Right lobe of liver (tissue), 6 donors: Measurements from ENCODE around the gene ATP1B2. TPM values are rescaled to one million over a fixed set of nuclear protein-coding genes. Genes with fewer than 3 reads are reported as not detected.
"Not testable (repeated sequence)": the region's sequence is repeated elsewhere in the genome, so short reads cannot be mapped to it uniquely, and the experiment has no call there.

Experiments used
- ATAC-seq, 4 donors: fragments of 200-7000 bp; cut with Tn5 transposase; one replicate each; pipeline ENCODE4 v1.9.1; 2020; ENCODE audit warnings: mild to moderate bottlenecking in 4 of 4, moderate library complexity in 4 of 4
- DNase-seq, 3 donors: peaks; one replicate each; pipeline ENCODE4 v3.0.0-alpha.2; 2020
- H3K27ac ChIP-seq, 3 donors: fragments of 200-600 bp; one replicate each; pipeline ENCODE4 v1.8.0; 2022
- H3K27me3 ChIP-seq, 2 donors: fragments of 200-600 bp; one replicate each; pipeline ENCODE4 v1.8.0; 2022
- H3K36me3 ChIP-seq, 4 donors: fragments of 200-600 bp; sonication (generic) in 1 of 4; one replicate each; pipeline versions ENCODE4 v1.5.1 to v1.8.0; 2017 to 2022; ENCODE audit warnings: control low read depth in 1 of 4
- H3K4me1 ChIP-seq, 4 donors: fragments of 200-600 bp; sonication (generic) in 1 of 4; one replicate each; pipeline versions ENCODE4 v1.5.1 to v1.8.0; 2017 to 2022; ENCODE audit warnings: control low read depth in 1 of 4
- H3K4me3 ChIP-seq, 3 donors: fragments of 200-600 bp; one replicate each; pipeline ENCODE4 v1.8.0; 2022
- H3K9me3 ChIP-seq, 4 donors: fragments of 200-600 bp; sonication (generic) in 1 of 4; one replicate each; pipeline versions ENCODE4 v1.5.1 to v1.8.0; 2017 to 2022; ENCODE audit warnings: control low read depth in 1 of 4
- POLR2A ChIP-seq: fragments of 450-650 bp; IDR thresholded peaks from one replicate; pipeline ENCODE4 v1.6.1; 2017; ENCODE audit warnings: antibody characterized with exemption, mild to moderate bottlenecking
- WGBS: methylation state at CpG from one replicate; pipeline ENCODE4 v1.1.6; 2018; ENCODE audit warnings: low coverage, low lambda C conversion rate; ENCODE audit not compliant: insufficient coverage; ENCODE audit errors: missing lambda C conversion rate; 5-methylcytosine and 5-hydroxymethylcytosine counted together
- intact Hi-C, 2 donors: fragments of 100-400 bp; cut with DNase I; formaldehyde crosslinking; loops; one replicate each; pipeline versions ENCODE4 v1.11.2 to v1.14.1; 2022
- total RNA-seq, 6 experiments: library from RNA; depleted of rRNA in 2 of 6; stranded (reverse); fragments of >200 nt in 2 of 6; fragmentation: NEBNext Ultra II Directional in 3 of 6; extraction: Animal tissue kit (Norgen Biotek cat#: 25700) in 3 of 6; gene quantifications; one replicate each; pipeline versions ENCODE4 v1.1.0 to v1.2.4, GENCODE V29; 2016 to 2023
- TF ChIP-seq, protein P1 (sequence below), 4 donors: fragments of 200-600 bp in 3 of 4; fragments of 450-650 bp in 1 of 4; IDR thresholded peaks; one replicate each; pipeline versions ENCODE4 v1.5.1 to v1.8.0; 2016 to 2022; ENCODE audit warnings: antibody characterized with exemption in 4 of 4, mild to moderate bottlenecking in 2 of 4
- donor health status: DM: no; HTN: yes; CAD: no.
- donor health status: DM: no; HTN: no; CAD: no.
- donor health status: DM: no; HTN: no; CAD: no.
- donor health status: DM: no; HTN: yes; CAD: no.
- donor health status: DM: no; HTN: yes; CAD: no.

The ATP1B2 gene
- total RNA-seq, 6 experiments from 2014 or later: 0.43 to 1.7 (median 0.91) TPM

DNA sequence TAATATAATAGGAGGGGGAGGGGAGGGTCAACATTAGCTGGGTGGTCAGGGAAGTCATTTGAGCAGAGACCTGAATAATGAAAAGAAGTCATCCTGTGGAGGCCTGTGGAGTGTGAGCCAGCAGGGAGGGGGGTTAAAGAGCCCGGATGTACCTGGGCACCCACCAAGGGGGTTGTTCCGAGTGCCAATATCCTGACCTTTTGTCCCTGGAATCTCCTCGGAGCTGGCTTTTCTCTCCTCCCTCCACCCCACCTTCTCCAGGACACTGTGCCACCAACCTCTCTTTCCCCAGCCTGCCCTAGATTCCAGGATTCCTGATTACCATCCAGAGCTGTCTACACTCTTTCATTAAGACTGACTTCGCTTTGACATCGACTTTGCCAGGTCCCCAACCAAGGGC is 14.6 kb upstream of the ATP1B2 start:
- no peak overlapping the region for H3K4me3 ChIP-seq
- no peaks in the 10 kb centered on the region for H3K9me3 ChIP-seq
- H3K27me3 ChIP-seq: no peaks in the 10 kb centered on the region
- ATAC-seq: no peak
- no peaks in the 10 kb centered on the region for H3K36me3 ChIP-seq
- no peak for DNase-seq
- intact Hi-C loops: loop anchor here (10.0 kb wide), 1 partner anchor 49 kb away; the partner anchor contains the start of genes TP53 (in 2 of the 2) and WRAP53 (in 2 of the 2)
- TF ChIP-seq, protein P1, sequence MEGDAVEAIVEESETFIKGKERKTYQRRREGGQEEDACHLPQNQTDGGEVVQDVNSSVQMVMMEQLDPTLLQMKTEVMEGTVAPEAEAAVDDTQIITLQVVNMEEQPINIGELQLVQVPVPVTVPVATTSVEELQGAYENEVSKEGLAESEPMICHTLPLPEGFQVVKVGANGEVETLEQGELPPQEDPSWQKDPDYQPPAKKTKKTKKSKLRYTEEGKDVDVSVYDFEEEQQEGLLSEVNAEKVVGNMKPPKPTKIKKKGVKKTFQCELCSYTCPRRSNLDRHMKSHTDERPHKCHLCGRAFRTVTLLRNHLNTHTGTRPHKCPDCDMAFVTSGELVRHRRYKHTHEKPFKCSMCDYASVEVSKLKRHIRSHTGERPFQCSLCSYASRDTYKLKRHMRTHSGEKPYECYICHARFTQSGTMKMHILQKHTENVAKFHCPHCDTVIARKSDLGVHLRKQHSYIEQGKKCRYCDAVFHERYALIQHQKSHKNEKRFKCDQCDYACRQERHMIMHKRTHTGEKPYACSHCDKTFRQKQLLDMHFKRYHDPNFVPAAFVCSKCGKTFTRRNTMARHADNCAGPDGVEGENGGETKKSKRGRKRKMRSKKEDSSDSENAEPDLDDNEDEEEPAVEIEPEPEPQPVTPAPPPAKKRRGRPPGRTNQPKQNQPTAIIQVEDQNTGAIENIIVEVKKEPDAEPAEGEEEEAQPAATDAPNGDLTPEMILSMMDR (IDR thresholded peaks at IDR 0.05): no peak
- TF ChIP-seq POLR2A: no peak
- H3K27ac ChIP-seq: no peak overlapping the region
- 59% methylated on average over 5 of the region's 5 CpGs for WGBS
- peaks cover 0 to 23% (median 8%) of the 10 kb centered on the region in 4 donors for H3K4me1 ChIP-seq

DNA sequence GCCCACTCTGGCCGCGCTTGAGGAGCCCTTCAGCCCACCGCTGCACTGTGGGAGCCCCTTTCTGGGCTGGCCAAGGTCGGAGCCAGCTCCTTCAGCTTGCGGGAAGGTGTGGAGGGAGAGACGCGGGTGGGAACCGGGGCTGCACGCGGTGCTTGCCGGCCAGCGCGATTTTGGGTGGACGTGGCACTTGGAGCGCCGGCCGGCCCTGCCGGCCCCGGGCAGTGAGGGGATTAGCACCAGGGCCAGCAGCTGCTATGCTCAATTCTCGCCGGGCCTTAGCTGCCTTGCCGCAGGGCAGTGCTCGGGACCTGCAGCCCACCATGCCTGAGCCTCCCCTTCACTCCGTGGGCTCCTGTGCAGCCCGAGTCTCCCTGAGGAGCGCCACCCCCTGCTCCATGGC is 9.9 kb upstream of the ATP1B2 start:
- no CpG with 5 or more reads among the region's 26 CpGs for WGBS
- no peaks in the 10 kb centered on the region for H3K9me3 ChIP-seq
- intact Hi-C loops: no loop called here
- no peak for ATAC-seq
- no peak for DNase-seq
- H3K27me3 ChIP-seq: no peaks in the 10 kb centered on the region
- TF ChIP-seq POLR2A: no peak
- TF ChIP-seq, protein P1 (IDR thresholded peaks at IDR 0.05): no peak
- H3K27ac ChIP-seq: no peak overlapping the region
- H3K4me3 ChIP-seq: no peak overlapping the region
- no peaks in the 10 kb centered on the region for H3K36me3 ChIP-seq
- H3K4me1 ChIP-seq: no peaks in the 10 kb centered on the region

DNA sequence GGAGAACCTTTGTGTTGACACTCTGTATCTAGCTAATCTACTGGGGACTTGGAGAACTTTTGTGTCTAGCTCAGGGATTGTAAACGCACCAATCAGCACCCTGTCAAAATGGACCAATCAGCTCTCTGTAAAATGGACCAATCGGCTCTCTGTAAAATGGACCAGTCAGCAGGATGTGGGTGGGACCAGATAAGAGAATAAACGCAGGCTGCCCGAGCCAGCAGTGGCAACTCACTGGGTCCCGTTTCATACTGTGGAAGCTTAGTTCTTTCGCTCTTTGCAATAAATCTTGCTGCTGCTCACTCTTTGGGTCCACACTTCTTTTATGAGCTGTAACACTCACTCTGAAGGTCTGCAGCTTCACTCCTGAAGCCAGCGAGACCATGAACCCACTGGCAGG is 9.1 kb upstream of the ATP1B2 start:
- not testable (repeated sequence) for ATAC-seq

DNA sequence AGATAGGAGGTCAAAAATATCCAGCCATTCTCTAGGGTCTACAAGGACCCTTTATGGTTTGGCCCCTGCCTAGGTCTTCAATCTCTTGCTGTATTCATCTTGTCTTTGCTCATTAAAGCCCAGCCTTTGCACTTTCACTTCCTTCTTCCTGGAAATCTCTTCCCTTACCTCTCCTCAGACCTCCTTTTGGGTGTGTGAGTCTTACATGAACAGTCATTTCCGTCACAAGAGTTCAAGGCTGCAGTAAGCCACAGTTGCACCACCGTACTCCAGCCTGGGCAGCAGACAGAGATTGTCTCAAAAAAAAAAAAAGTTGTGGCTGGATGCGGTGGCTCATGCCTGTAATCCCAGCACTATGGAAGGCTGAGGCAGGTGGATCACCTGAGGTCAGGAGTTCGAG is 6.0 kb upstream of the ATP1B2 start:
- WGBS: 43% methylated on average over 4 of the region's 4 CpGs
- H3K9me3 ChIP-seq: no peaks in the 10 kb centered on the region
- no peak for DNase-seq
- H3K4me1 ChIP-seq: no peaks in the 10 kb centered on the region
- TF ChIP-seq, protein P1 (IDR thresholded peaks at IDR 0.05): no peak
- no peak for TF ChIP-seq POLR2A
- H3K4me3 ChIP-seq: no peak overlapping the region
- no peaks in the 10 kb centered on the region for H3K36me3 ChIP-seq
- no peaks in the 10 kb centered on the region for H3K27me3 ChIP-seq
- no peak overlapping the region for H3K27ac ChIP-seq
- no peak for ATAC-seq
- intact Hi-C loops: no loop called here

More for the DNA sequence above, 9.1 kb upstream of the ATP1B2 start:
- H3K4me1 ChIP-seq, H3K27me3 ChIP-seq, H3K9me3 ChIP-seq, H3K27ac ChIP-seq, intact Hi-C loops, H3K4me3 ChIP-seq, DNase-seq, H3K36me3 ChIP-seq: not testable (repeated sequence)
- 51% methylated on average over 5 of the region's 7 CpGs for WGBS

DNA sequence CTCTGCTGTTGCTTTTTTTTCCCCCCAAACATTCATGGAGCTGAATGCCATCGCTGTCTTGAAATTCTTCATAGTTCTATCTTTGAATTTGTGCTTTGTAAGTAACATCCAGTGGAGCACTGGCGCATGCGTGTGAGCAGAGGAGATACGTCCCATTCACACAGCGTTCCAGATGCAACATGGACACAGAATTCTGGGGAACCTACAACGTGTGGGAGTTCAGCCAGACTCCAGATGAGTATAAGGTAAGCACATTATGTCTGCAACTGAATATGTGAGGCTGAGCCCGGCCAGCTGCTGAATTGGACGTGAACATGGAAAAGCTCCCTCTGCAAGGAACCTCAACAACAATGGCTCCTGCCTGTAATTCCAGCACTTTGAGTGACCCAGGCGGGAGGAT is 4.3 kb upstream of the ATP1B2 start:
- Histone ChIP-seq H3K4me3 (no peak overlapping the region), H3K27ac (no peak overlapping the region), H3K4me1 (peaks cover 0 to 12% (median 4%) of the 10 kb centered on the region in 4 donors), H3K9me3 (no peaks in the 10 kb centered on the region), H3K36me3 (no peaks in the 10 kb centered on the region), H3K27me3 (no peaks in the 10 kb centered on the region)
- DNase-seq (no peak), ATAC-seq (no peak)
- intact Hi-C loops: no loop called here
- 91% methylated on average over 7 of the region's 9 CpGs for WGBS
- TF ChIP-seq POLR2A: no peak

DNA sequence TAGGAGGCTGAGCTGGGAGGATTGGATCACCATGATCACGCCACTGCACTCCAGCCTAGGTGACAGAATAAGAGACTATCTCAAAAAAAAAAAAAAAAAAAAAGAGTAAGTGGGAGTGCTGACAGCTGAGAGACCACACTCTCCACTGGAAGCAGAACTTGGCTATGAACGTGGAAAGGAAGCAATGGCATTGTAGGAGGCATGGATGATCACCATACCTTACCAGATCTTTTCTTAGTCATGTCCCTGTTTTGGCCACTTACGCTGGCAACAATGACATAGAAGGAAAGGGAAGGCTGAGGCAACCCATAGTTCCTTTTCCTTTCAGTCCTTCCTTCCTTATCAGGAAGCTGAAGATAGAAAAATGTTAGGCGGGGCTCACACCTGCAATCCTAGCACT is 3.7 kb upstream of the ATP1B2 start:
- no peak for DNase-seq
- no peak overlapping the region for H3K27ac ChIP-seq
- TF ChIP-seq, protein P1 (IDR thresholded peaks at IDR 0.05): no peak
- TF ChIP-seq POLR2A: no peak
- no peaks in the 10 kb centered on the region for H3K9me3 ChIP-seq
- intact Hi-C loops: no loop called here
- H3K4me3 ChIP-seq: no peak overlapping the region
- H3K36me3 ChIP-seq: no peaks in the 10 kb centered on the region
- H3K4me1 ChIP-seq: peaks cover 0 to 13% (median 4%) of the 10 kb centered on the region in 4 donors
- 50% methylated on average over 2 of the region's 4 CpGs for WGBS
- ATAC-seq: no peak
- no peaks in the 10 kb centered on the region for H3K27me3 ChIP-seq
